Sigmoid colon (tissue), 4 donors: ENCODE results near the gene QRICH1.

Experiments
- CTCF ChIP-seq, 4 experiments: fragments of 450-650 bp in 3 of 4; fragments of 200-600 bp in 1 of 4; IDR thresholded peaks; one replicate each; pipeline ENCODE4 v1.5.1; 2016 to 2019; ENCODE audit warnings: antibody characterized with exemption in 4 of 4, mild to moderate bottlenecking in 3 of 4, moderate library complexity in 2 of 4
- EP300 ChIP-seq, 4 donors: sonication (generic); formaldehyde crosslinking; IDR thresholded peaks; one replicate each; pipeline ENCODE4 v1.6.1; 2017; ENCODE audit warnings: antibody characterized with exemption in 4 of 4
- POLR2A ChIP-seq, 2 donors: fragments of 450-650 bp; IDR thresholded peaks; one replicate each; pipeline ENCODE4 v1.6.1; 2016; ENCODE audit warnings: antibody characterized with exemption in 2 of 2, mild to moderate bottlenecking in 2 of 2, moderate library complexity in 2 of 2
- POLR2AphosphoS5 ChIP-seq, 4 donors: sonication (generic); formaldehyde crosslinking; IDR thresholded peaks; one replicate each; pipeline ENCODE4 v1.6.1; 2017; ENCODE audit warnings: antibody characterized with exemption in 4 of 4

DNA sequence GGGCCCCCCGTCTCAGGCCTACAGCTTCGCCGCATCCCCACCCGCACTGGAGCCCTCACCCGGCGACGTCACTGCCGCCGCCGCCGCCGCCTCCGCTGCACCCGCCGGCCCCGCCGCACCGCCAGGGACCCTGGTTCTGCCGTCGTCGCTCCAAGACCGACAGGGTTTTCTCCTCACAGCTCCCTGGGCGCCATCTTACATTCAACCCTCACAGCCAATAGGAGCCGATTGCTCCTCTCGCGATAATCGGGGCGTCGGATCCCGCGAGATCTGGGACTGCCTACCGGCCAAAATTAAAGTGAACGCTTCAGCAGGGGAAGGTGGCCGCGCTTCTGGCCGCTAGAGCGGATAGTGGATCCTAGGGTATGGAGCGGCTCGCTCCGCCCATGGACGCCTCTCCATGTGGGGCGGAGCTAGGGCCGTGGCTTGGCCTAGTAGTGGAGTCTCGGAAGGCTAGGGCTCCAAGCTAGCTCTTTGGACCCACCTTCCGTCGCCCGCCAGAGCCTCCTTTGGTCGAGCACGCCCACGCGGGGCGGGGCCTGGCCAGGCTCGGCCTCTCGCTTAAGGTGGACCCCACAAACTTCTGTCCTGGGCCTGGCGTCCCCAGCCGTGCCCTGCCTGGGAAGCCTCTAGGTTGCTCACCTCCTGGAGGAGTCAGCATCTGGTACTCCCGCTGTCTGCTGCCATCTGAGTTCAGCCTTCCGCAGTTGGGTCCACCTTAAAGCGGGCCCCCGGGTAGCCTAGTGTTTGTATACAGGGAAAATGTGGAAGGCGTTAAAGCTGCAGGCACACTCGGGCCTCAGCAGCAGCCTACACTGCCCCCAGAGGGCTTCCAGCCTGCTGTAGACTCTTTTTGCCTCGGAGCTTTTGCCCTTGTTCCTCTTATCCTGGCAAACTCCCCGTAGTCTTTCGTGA lies at the start of gene QRICH1:
- TF ChIP-seq EP300 (IDR thresholded peaks at IDR 0.05) (no peak), CTCF (IDR thresholded peaks at IDR 0.05) (peak in 3 of 4 experiments; percentile 33 to 51 (median 37)), POLR2A (IDR thresholded peaks at IDR 0.05) (peak; percentile 53 to 69), POLR2AphosphoS5 (IDR thresholded peaks at IDR 0.05) (peak in 3 of 4 donors; percentile 63 to 82 (median 80))
